Nephron progenitor cell (in vitro differentiated cells): ENCODE measurements around the gene NUP88.
A peak's percentile ranks its signal among the peaks of the same experiment; 100 is the strongest.

Experiments
- DNase-seq: peaks from one replicate; pipeline ENCODE4 v3.0.0; 2021
- H3K27ac Mint-ChIP-seq: 2 replicates; pipeline ENCODE4 v1.8.0; 2021; ENCODE audit warnings: mild to moderate bottlenecking, moderate library complexity, mixed read lengths
- H3K27me3 Mint-ChIP-seq: 2 replicates; pipeline ENCODE4 v1.8.0; 2021; ENCODE audit warnings: mild to moderate bottlenecking, low read depth, mixed read lengths; ENCODE audit not compliant: poor library complexity
- H3K36me3 Mint-ChIP-seq: 2 replicates; pipeline ENCODE4 v1.8.0; 2021; ENCODE audit warnings: low read depth, mixed read lengths
- H3K4me1 Mint-ChIP-seq: 2 replicates; pipeline ENCODE4 v1.8.0; 2021; ENCODE audit warnings: mixed read lengths
- H3K4me3 Mint-ChIP-seq: 2 replicates; pipeline ENCODE4 v1.8.0; 2021; ENCODE audit warnings: mild to moderate bottlenecking, moderate library complexity, mixed read lengths
- H3K9me3 Mint-ChIP-seq: 2 replicates; pipeline ENCODE4 v1.8.0; 2021; ENCODE audit warnings: mild to moderate bottlenecking, moderate library complexity, mixed read lengths
- CTCF ChIP-seq: fragments of 200-600 bp; sonication (generic); IDR thresholded peaks from 2 replicates; pipeline ENCODE4 v1.5.0; 2021; ENCODE audit warnings: antibody characterized with exemption

Gene NUP88

GRCh38 chr17:5370411-5370810, 49.1 kb downstream of the NUP88 start:
- H3K27me3 Mint-ChIP-seq: no peaks in the 10 kb centered on the region
- no peak for DNase-seq
- no peaks in the 10 kb centered on the region for H3K9me3 Mint-ChIP-seq
- H3K4me3 Mint-ChIP-seq: no peak overlapping the region
- H3K4me1 Mint-ChIP-seq: no peaks in the 10 kb centered on the region
- no peak overlapping the region for H3K27ac Mint-ChIP-seq
- H3K36me3 Mint-ChIP-seq: peaks cover 81% of the 10 kb centered on the region
- no peak for TF ChIP-seq CTCF

GRCh38 chr17:5365831-5366230, 53.6 kb downstream of the NUP88 start:
- Mint-ChIP-seq H3K27ac (no peak overlapping the region), H3K27me3 (no peaks in the 10 kb centered on the region), H3K4me3 (no peak overlapping the region), H3K9me3 (no peaks in the 10 kb centered on the region), H3K4me1 (no peaks in the 10 kb centered on the region), H3K36me3 (peaks cover 67% of the 10 kb centered on the region)
- TF ChIP-seq CTCF: no peak
- DNase-seq: no peak

- Mint-ChIP-seq H3K27ac (no peak overlapping the region), H3K4me1 (no peaks in the 10 kb centered on the region), H3K36me3 (peaks cover 67% of the 10 kb centered on the region), H3K9me3 (no peaks in the 10 kb centered on the region), H3K27me3 (no peaks in the 10 kb centered on the region), H3K4me3 (no peak overlapping the region)
- DNase-seq: no peak
- no peak for TF ChIP-seq CTCF
Measured at GRCh38 chr17:5364696-5365095, 54.8 kb downstream of the NUP88 start.

- no peak for TF ChIP-seq CTCF
- DNase-seq: no peak
- peaks cover 67% of the 10 kb centered on the region for H3K36me3 Mint-ChIP-seq
- no peaks in the 10 kb centered on the region for H3K27me3 Mint-ChIP-seq
- no peak overlapping the region for H3K4me3 Mint-ChIP-seq
- H3K4me1 Mint-ChIP-seq: no peaks in the 10 kb centered on the region
- H3K27ac Mint-ChIP-seq: peak overlapping the region; percentile 49
- H3K9me3 Mint-ChIP-seq: no peaks in the 10 kb centered on the region
Measured at GRCh38 chr17:5364156-5364555, 55.3 kb downstream of the NUP88 start.

GRCh38 chr17:5362162-5362811, 57.2 kb downstream of the NUP88 start:
- TF ChIP-seq CTCF: no peak
- H3K27ac Mint-ChIP-seq: no peak overlapping the region

GRCh38 chr17:5361426-5361825, 58.0 kb downstream of the NUP88 start:
- Mint-ChIP-seq H3K9me3 (no peaks in the 10 kb centered on the region), H3K27me3 (no peaks in the 10 kb centered on the region), H3K4me1 (no peaks in the 10 kb centered on the region), H3K4me3 (no peak overlapping the region), H3K36me3 (peaks cover 62% of the 10 kb centered on the region), H3K27ac (peak overlapping the region; percentile 80)
- TF ChIP-seq CTCF: no peak
- DNase-seq: no peak

More at GRCh38 chr17:5362162-5362811, 57.2 kb downstream of the NUP88 start:
- Mint-ChIP-seq H3K4me1 (no peaks in the 10 kb centered on the region), H3K36me3 (peaks cover 60% of the 10 kb centered on the region), H3K27me3 (no peaks in the 10 kb centered on the region), H3K4me3 (no peak overlapping the region), H3K9me3 (no peaks in the 10 kb centered on the region)
- no peak for DNase-seq
